Right lobe of liver (tissue), 6 donors: ENCODE measurements around the gene LBR. TPM values are rescaled to one million over a fixed set of nuclear protein-coding genes. Genes with fewer than 3 reads are reported as not detected.

Source experiments
- ATAC-seq, 4 donors: fragments of 200-7000 bp; cut with Tn5 transposase; one replicate each; pipeline ENCODE4 v1.9.1; 2020; ENCODE audit warnings: mild to moderate bottlenecking in 4 of 4, moderate library complexity in 4 of 4
- DNase-seq, 3 donors: peaks; one replicate each; pipeline ENCODE4 v3.0.0-alpha.2; 2020
- H3K27ac ChIP-seq, 3 donors: fragments of 200-600 bp; one replicate each; pipeline ENCODE4 v1.8.0; 2022
- H3K27me3 ChIP-seq, 2 donors: fragments of 200-600 bp; one replicate each; pipeline ENCODE4 v1.8.0; 2022
- H3K36me3 ChIP-seq, 4 donors: fragments of 200-600 bp; sonication (generic) in 1 of 4; one replicate each; pipeline versions ENCODE4 v1.5.1 to v1.8.0; 2017 to 2022; ENCODE audit warnings: control low read depth in 1 of 4
- H3K4me1 ChIP-seq, 4 donors: fragments of 200-600 bp; sonication (generic) in 1 of 4; one replicate each; pipeline versions ENCODE4 v1.5.1 to v1.8.0; 2017 to 2022; ENCODE audit warnings: control low read depth in 1 of 4
- H3K4me3 ChIP-seq, 3 donors: fragments of 200-600 bp; one replicate each; pipeline ENCODE4 v1.8.0; 2022
- H3K9me3 ChIP-seq, 4 donors: fragments of 200-600 bp; sonication (generic) in 1 of 4; one replicate each; pipeline versions ENCODE4 v1.5.1 to v1.8.0; 2017 to 2022; ENCODE audit warnings: control low read depth in 1 of 4
- CTCF ChIP-seq, 4 donors: fragments of 200-600 bp in 3 of 4; fragments of 450-650 bp in 1 of 4; IDR thresholded peaks; one replicate each; pipeline versions ENCODE4 v1.5.1 to v1.8.0; 2016 to 2022; ENCODE audit warnings: antibody characterized with exemption in 4 of 4, mild to moderate bottlenecking in 2 of 4
- POLR2A ChIP-seq: fragments of 450-650 bp; IDR thresholded peaks from one replicate; pipeline ENCODE4 v1.6.1; 2017; ENCODE audit warnings: antibody characterized with exemption, mild to moderate bottlenecking
- WGBS: methylation state at CpG from one replicate; pipeline ENCODE4 v1.1.6; 2018; ENCODE audit warnings: low coverage, low lambda C conversion rate; ENCODE audit not compliant: insufficient coverage; ENCODE audit errors: missing lambda C conversion rate; 5-methylcytosine and 5-hydroxymethylcytosine counted together
- intact Hi-C, 2 donors: fragments of 100-400 bp; cut with DNase I; formaldehyde crosslinking; loops; one replicate each; pipeline versions ENCODE4 v1.11.2 to v1.14.1; 2022
- total RNA-seq, 6 experiments: library from RNA; depleted of rRNA in 2 of 6; stranded (reverse); fragments of >200 nt in 2 of 6; fragmentation: NEBNext Ultra II Directional in 3 of 6; extraction: Animal tissue kit (Norgen Biotek cat#: 25700) in 3 of 6; gene quantifications; one replicate each; pipeline versions ENCODE4 v1.1.0 to v1.2.4, GENCODE V29; 2016 to 2023
- donor health status: DM: no; HTN: yes; CAD: no.
- donor health status: DM: no; HTN: no; CAD: no.
- donor health status: DM: no; HTN: no; CAD: no.
- donor health status: DM: no; HTN: yes; CAD: no.
- donor health status: DM: no; HTN: yes; CAD: no.

The LBR gene
- total RNA-seq, 6 experiments from 2014 or later, result 21.9 to 41.8 (median 31.4) TPM

- H3K27ac ChIP-seq, result no peak overlapping the region
- H3K36me3 ChIP-seq, result peaks cover 0 to 44% (median 11%) of the 10 kb centered on the region in 4 donors
- no peak for ATAC-seq
- no peak for DNase-seq
- no peaks in the 10 kb centered on the region for H3K27me3 ChIP-seq
- H3K9me3 ChIP-seq, result no peaks in the 10 kb centered on the region
- peaks cover 0 to 23% (median 7%) of the 10 kb centered on the region in 4 donors for H3K4me1 ChIP-seq
- no peak for TF ChIP-seq POLR2A
- TF ChIP-seq CTCF (IDR thresholded peaks at IDR 0.05), result no peak
- H3K4me3 ChIP-seq, result no peak overlapping the region
- 92% methylated on average over 6 of the region's 6 CpGs for WGBS
- intact Hi-C loops, result no loop called here
Observed at GRCh38 chr1:225410036-225410435, 17.8 kb downstream of the LBR start.

GRCh38 chr1:225409051-225409450 is 18.8 kb downstream of the LBR start:
- peaks cover 0 to 20% (median 6%) of the 10 kb centered on the region in 4 donors for H3K4me1 ChIP-seq
- peaks cover 0 to 46% (median 12%) of the 10 kb centered on the region in 4 donors for H3K36me3 ChIP-seq
- H3K27me3 ChIP-seq, result no peaks in the 10 kb centered on the region
- intact Hi-C loops, result no loop called here
- no peak for TF ChIP-seq POLR2A
- TF ChIP-seq CTCF (IDR thresholded peaks at IDR 0.05), result no peak
- 74% methylated on average over 8 of the region's 8 CpGs for WGBS
- no peak overlapping the region for H3K27ac ChIP-seq
- no peaks in the 10 kb centered on the region for H3K9me3 ChIP-seq
- DNase-seq (no peak), ATAC-seq (no peak)
- H3K4me3 ChIP-seq, result no peak overlapping the region

GRCh38 chr1:225408249-225408648 is 19.6 kb downstream of the LBR start:
- peaks cover 0 to 50% (median 12%) of the 10 kb centered on the region in 4 donors for H3K36me3 ChIP-seq
- H3K27ac ChIP-seq, result no peak overlapping the region
- peak in 3 of 4 donors; percentile 23 to 48 (median 29) for ATAC-seq
- intact Hi-C loops, result no loop called here
- no peaks in the 10 kb centered on the region for H3K9me3 ChIP-seq
- DNase-seq, result no peak
- no peak for TF ChIP-seq CTCF (IDR thresholded peaks at IDR 0.05)
- no peak for TF ChIP-seq POLR2A
- H3K4me3 ChIP-seq, result no peak overlapping the region
- peaks cover 0 to 13% (median 2%) of the 10 kb centered on the region in 4 donors for H3K4me1 ChIP-seq
- no peaks in the 10 kb centered on the region for H3K27me3 ChIP-seq
- 61% methylated on average over 4 of the region's 4 CpGs for WGBS

GRCh38 chr1:225407755-225408154 is 20.1 kb downstream of the LBR start:
- ATAC-seq (no peak), DNase-seq (no peak)
- TF ChIP-seq POLR2A (no peak), CTCF (IDR thresholded peaks at IDR 0.05) (no peak)
- H3K36me3 ChIP-seq, result peaks cover 0 to 55% (median 12%) of the 10 kb centered on the region in 4 donors
- intact Hi-C loops, result no loop called here
- no peak overlapping the region for H3K27ac ChIP-seq
- no peaks in the 10 kb centered on the region for H3K9me3 ChIP-seq
- WGBS, result 93% methylated on average over 2 of the region's 2 CpGs
- H3K4me1 ChIP-seq, result peaks cover 0 to 13% (median 2%) of the 10 kb centered on the region in 4 donors
- no peaks in the 10 kb centered on the region for H3K27me3 ChIP-seq
- no peak overlapping the region for H3K4me3 ChIP-seq
